Stimulated activated CD8-positive, alpha-beta memory T cell treated with anti-CD3 and anti-CD28 coated beads, Interleukin-4, amount 100 ng/mL, for 1 hour (primary cell): Measurements from ENCODE around the gene TRRAP.

Experiments used
- DNase-seq, 2 donors: peaks; one replicate each; pipeline ENCODE4 v3.0.0-alpha.2; 2020; ENCODE audit warnings: low read depth in 2 of 2, low spot score in 1 of 2

TRRAP gene

GRCh38 chr7:99004781-99005500 lies 126.6 kb downstream of the TRRAP start:
- DNase-seq: no peak

- no peak for DNase-seq
Observed at GRCh38 chr7:99005776-99006175, 127.4 kb downstream of the TRRAP start.

- no peak for DNase-seq
Observed at GRCh38 chr7:99006739-99007424, 128.6 kb downstream of the TRRAP start.

GRCh38 chr7:99008181-99008631 lies 129.9 kb downstream of the TRRAP start:
- no peak for DNase-seq

- DNase-seq: no peak
Observed at GRCh38 chr7:99008921-99009530, 130.7 kb downstream of the TRRAP start.

GRCh38 chr7:99010281-99010680 lies 131.9 kb downstream of the TRRAP start:
- DNase-seq: no peak

- DNase-seq: no peak
Observed at GRCh38 chr7:99011341-99011705, 133.0 kb downstream of the TRRAP start.

- DNase-seq: no peak
Observed at GRCh38 chr7:99011706-99012404, 133.5 kb downstream of the TRRAP start.

- DNase-seq: no peak
Observed at GRCh38 chr7:99012722-99013121, 134.4 kb downstream of the TRRAP start.

GRCh38 chr7:99013266-99014112 lies 135.2 kb downstream of the TRRAP start:
- no peak for DNase-seq

- no peak for DNase-seq
Observed at GRCh38 chr7:99014113-99014985, 136.0 kb downstream of the TRRAP start.

- DNase-seq: no peak
Observed at GRCh38 chr7:99016196-99016595, 137.9 kb downstream of the TRRAP start.

- no peak for DNase-seq
Observed at GRCh38 chr7:99019523-99020412, 141.4 kb downstream of the TRRAP start.

GRCh38 chr7:99020413-99020715 lies 142.0 kb downstream of the TRRAP start:
- no peak for DNase-seq

GRCh38 chr7:99021941-99022560 lies 143.7 kb downstream of the TRRAP start:
- DNase-seq: no peak

- no peak for DNase-seq
Observed at GRCh38 chr7:99024066-99024465, 145.7 kb downstream of the TRRAP start.

GRCh38 chr7:99027241-99027640 lies 148.9 kb downstream of the TRRAP start:
- no peak for DNase-seq

GRCh38 chr7:99027841-99028240 lies 149.5 kb downstream of the TRRAP start:
- no peak for DNase-seq
